HepG2 (cell line): ENCODE data around the gene NRBP1. TPM values are rescaled to one million over a fixed set of nuclear protein-coding genes. Genes with fewer than 3 reads are reported as not detected.

Experiments
- CEBPG ChIP-seq: IDR thresholded peaks from 2 replicates; pipeline ENCODE4 v1.6.1; 2016
- HOXA7 ChIP-seq: sonication (generic); formaldehyde crosslinking; IDR thresholded peaks from 2 replicates; pipeline ENCODE4 v1.8.1; 2022; ENCODE audit warnings: mild to moderate bottlenecking, missing genetic modification reagents, moderate library complexity
- MATR3 ChIP-seq: sonication (generic); formaldehyde crosslinking; IDR thresholded peaks from 2 replicates; pipeline ENCODE4 v1.4.0; 2020; ENCODE audit warnings: missing genetic modification reagents
- MYNN ChIP-seq: sonication (generic); formaldehyde crosslinking; IDR thresholded peaks from 2 replicates; pipeline ENCODE4 v1.4.0; 2020; ENCODE audit warnings: mild to moderate bottlenecking, low read depth, missing genetic modification reagents
- NCOA1 ChIP-seq: sonication (generic); formaldehyde crosslinking; IDR thresholded peaks from 2 replicates; pipeline ENCODE4 v1.9.0; 2021; ENCODE audit warnings: missing genetic modification reagents
- NCOR1 ChIP-seq: fragments of 200-600 bp; sonication (generic); IDR thresholded peaks from 2 replicates; pipeline ENCODE4 v1.7.0; 2017; ENCODE audit warnings: antibody characterized with exemption, low read length, borderline replicate concordance
- RBFOX2 ChIP-seq: fragments of 200-400 bp; formaldehyde crosslinking; IDR thresholded peaks from 2 replicates; pipeline ENCODE4 v1.6.1; 2017; ENCODE audit warnings: low read depth, mild to moderate bottlenecking, low read length
- RXRA ChIP-seq: sonication (generic); formaldehyde crosslinking; IDR thresholded peaks from 2 replicates; pipeline ENCODE4 v1.5.1; 2020; ENCODE audit warnings: missing genetic modification reagents
- SALL1 ChIP-seq: sonication (generic); formaldehyde crosslinking; IDR thresholded peaks from 2 replicates; pipeline ENCODE4 v1.8.0; 2022; ENCODE audit warnings: mild to moderate bottlenecking, missing genetic modification reagents
- SNAPC5 ChIP-seq: sonication (generic); formaldehyde crosslinking; IDR thresholded peaks from 2 replicates; pipeline ENCODE4 v1.8.1; 2023; ENCODE audit warnings: mild to moderate bottlenecking, missing genetic modification reagents, borderline replicate concordance
- TARDBP ChIP-seq: sonication (generic); formaldehyde crosslinking; IDR thresholded peaks from 2 replicates; pipeline ENCODE4 v1.8.0; 2022; ENCODE audit warnings: mild to moderate bottlenecking, missing genetic modification reagents
- TBX3 ChIP-seq: fragments of 450-650 bp; IDR thresholded peaks from 2 replicates; pipeline ENCODE4 v1.6.1; 2017; ENCODE audit warnings: antibody characterized with exemption, mild to moderate bottlenecking, inconsistent platforms, borderline replicate concordance
- ZNF543 ChIP-seq: sonication (generic); formaldehyde crosslinking; IDR thresholded peaks from 2 replicates; pipeline ENCODE4 v1.4.0; 2020; ENCODE audit warnings: mild to moderate bottlenecking, missing genetic modification reagents
- ZNF589 ChIP-seq: sonication (generic); formaldehyde crosslinking; conservative IDR thresholded peaks from 2 replicates; pipeline ENCODE4 v1.8.0; 2022; ENCODE audit warnings: mild to moderate bottlenecking, moderate library complexity, missing genetic modification reagents
- ZNF691 ChIP-seq: sonication (generic); formaldehyde crosslinking; IDR thresholded peaks from 2 replicates; pipeline ENCODE4 v1.4.0; 2020; ENCODE audit warnings: missing genetic modification reagents, low read depth, mild to moderate bottlenecking, borderline replicate concordance
- ZNF777 ChIP-seq: sonication (generic); formaldehyde crosslinking; IDR thresholded peaks from 2 replicates; pipeline ENCODE4 v1.4.0; 2020; ENCODE audit warnings: missing genetic modification reagents
- ZNF781 ChIP-seq: sonication (generic); formaldehyde crosslinking; IDR thresholded peaks from 2 replicates; pipeline ENCODE4 v1.5.1; 2020; ENCODE audit warnings: borderline replicate concordance, mild to moderate bottlenecking, missing genetic modification reagents; ENCODE audit errors: not compliant biosample characterization
- polyA plus RNA-seq, 8 experiments: library from polyadenylated mRNA; depleted of rRNA in 3 of 8; stranded (reverse) in 7 of 8; unstranded in 1 of 8; fragments of >200 nt; fragmentation: Illumina TruSeq in 4 of 8; extraction: Trizol in 4 of 8; gene quantifications; 2 replicates each; pipeline versions ENCODE4 v1.2.1 to v1.2.3, GENCODE V29; 2011 to 2016; ENCODE audit warnings: low read depth in 4 of 8, missing spikeins in 1 of 8, mixed read lengths in 1 of 8; ENCODE audit not compliant: insufficient read depth in 1 of 8
- total RNA-seq, 5 experiments: library from RNA; depleted of rRNA; stranded (reverse); fragments of >200 nt; fragmentation: Illumina TruSeq; extraction: Trizol; gene quantifications; 2 replicates each; pipeline ENCODE4 v1.2.3, GENCODE V29; 2016; ENCODE audit warnings: low read depth in 1 of 5
- TF ChIP-seq, protein P1 (sequence below), 2 experiments: sonication (generic) in 1 of 2; formaldehyde crosslinking in 1 of 2; IDR thresholded peaks; 2 replicates each; pipeline versions ENCODE4 v1.6.1 to v1.9.0; 2014 to 2022; ENCODE audit warnings: antibody characterized with exemption in 1 of 2, borderline replicate concordance in 1 of 2, inconsistent platforms in 1 of 2, low read depth in 1 of 2, missing genetic modification reagents in 1 of 2
- TF ChIP-seq, protein P2 (sequence below): IDR thresholded peaks from 2 replicates; pipeline ENCODE4 v1.4.0; 2020; ENCODE audit warnings: mild to moderate bottlenecking, missing genetic modification reagents

NRBP1 gene
- total and polyA plus RNA-seq, 2 of the 13 experiments (the other 11 are each of a cell fraction or from before 2014, with no cell fraction given) = 165 to 240 TPM

- TF ChIP-seq, protein P1, sequence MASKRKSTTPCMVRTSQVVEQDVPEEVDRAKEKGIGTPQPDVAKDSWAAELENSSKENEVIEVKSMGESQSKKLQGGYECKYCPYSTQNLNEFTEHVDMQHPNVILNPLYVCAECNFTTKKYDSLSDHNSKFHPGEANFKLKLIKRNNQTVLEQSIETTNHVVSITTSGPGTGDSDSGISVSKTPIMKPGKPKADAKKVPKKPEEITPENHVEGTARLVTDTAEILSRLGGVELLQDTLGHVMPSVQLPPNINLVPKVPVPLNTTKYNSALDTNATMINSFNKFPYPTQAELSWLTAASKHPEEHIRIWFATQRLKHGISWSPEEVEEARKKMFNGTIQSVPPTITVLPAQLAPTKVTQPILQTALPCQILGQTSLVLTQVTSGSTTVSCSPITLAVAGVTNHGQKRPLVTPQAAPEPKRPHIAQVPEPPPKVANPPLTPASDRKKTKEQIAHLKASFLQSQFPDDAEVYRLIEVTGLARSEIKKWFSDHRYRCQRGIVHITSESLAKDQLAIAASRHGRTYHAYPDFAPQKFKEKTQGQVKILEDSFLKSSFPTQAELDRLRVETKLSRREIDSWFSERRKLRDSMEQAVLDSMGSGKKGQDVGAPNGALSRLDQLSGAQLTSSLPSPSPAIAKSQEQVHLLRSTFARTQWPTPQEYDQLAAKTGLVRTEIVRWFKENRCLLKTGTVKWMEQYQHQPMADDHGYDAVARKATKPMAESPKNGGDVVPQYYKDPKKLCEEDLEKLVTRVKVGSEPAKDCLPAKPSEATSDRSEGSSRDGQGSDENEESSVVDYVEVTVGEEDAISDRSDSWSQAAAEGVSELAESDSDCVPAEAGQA (IDR thresholded peaks at IDR 0.05; ENCODE audit: low read depth) = no peak
- TF ChIP-seq, protein P1 (CRISPR knock-in tag; IDR thresholded peaks at IDR 0.05; ENCODE audit: borderline replicate concordance) = no peak
- TF ChIP-seq TARDBP (CRISPR knock-in tag) (no peak), RXRA (CRISPR knock-in tag) (peak; percentile 60; the same call in 1 of the 2 replicates), SALL1 (CRISPR knock-in tag) (no peak; the same call in 1 of the 2 replicates), ZNF781 (CRISPR knock-in tag) (no peak), HOXA7 (no peak), ZNF543 (no peak), CEBPG (CRISPR knock-in tag) (peak; percentile 40), MATR3 (CRISPR knock-in tag) (no peak), ZNF777 (CRISPR knock-in tag) (no peak), RBFOX2 (no peak), ZNF589 (CRISPR knock-in tag) (no peak), MYNN (CRISPR knock-in tag) (no peak), ZNF691 (CRISPR knock-in tag) (no peak), NCOA1 (CRISPR knock-in tag) (no peak), NCOR1 (peak; percentile 82), TBX3 (peak; percentile 51; the same call in 1 of the 2 replicates), SNAPC5 (CRISPR knock-in tag) (no peak)
- TF ChIP-seq, protein P2, sequence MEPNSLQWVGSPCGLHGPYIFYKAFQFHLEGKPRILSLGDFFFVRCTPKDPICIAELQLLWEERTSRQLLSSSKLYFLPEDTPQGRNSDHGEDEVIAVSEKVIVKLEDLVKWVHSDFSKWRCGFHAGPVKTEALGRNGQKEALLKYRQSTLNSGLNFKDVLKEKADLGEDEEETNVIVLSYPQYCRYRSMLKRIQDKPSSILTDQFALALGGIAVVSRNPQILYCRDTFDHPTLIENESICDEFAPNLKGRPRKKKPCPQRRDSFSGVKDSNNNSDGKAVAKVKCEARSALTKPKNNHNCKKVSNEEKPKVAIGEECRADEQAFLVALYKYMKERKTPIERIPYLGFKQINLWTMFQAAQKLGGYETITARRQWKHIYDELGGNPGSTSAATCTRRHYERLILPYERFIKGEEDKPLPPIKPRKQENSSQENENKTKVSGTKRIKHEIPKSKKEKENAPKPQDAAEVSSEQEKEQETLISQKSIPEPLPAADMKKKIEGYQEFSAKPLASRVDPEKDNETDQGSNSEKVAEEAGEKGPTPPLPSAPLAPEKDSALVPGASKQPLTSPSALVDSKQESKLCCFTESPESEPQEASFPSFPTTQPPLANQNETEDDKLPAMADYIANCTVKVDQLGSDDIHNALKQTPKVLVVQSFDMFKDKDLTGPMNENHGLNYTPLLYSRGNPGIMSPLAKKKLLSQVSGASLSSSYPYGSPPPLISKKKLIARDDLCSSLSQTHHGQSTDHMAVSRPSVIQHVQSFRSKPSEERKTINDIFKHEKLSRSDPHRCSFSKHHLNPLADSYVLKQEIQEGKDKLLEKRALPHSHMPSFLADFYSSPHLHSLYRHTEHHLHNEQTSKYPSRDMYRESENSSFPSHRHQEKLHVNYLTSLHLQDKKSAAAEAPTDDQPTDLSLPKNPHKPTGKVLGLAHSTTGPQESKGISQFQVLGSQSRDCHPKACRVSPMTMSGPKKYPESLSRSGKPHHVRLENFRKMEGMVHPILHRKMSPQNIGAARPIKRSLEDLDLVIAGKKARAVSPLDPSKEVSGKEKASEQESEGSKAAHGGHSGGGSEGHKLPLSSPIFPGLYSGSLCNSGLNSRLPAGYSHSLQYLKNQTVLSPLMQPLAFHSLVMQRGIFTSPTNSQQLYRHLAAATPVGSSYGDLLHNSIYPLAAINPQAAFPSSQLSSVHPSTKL (CRISPR knock-in tag) = peak; percentile 28; the same call in 1 of the 2 replicates
These were observed 15.8 kb upstream of the NRBP1 start (continued) for GRCh38 chr2:27412419-27413152.
